DND-41 (cell line): ENCODE data around the gene CDS1.

Experiments used
- ATAC-seq: fragments of 200-7000 bp; cut with Tn5 transposase; 3 replicates; pipeline ENCODE4 v1.9.1; 2021; ENCODE audit warnings: low read depth; ENCODE audit not compliant: insufficient read depth
- DNase-seq: peaks from one replicate; pipeline ENCODE4 v3.0.0-alpha.2; 2020
- H2AFZ ChIP-seq: 2 replicates; pipeline ENCODE4 v1.6.0; 2012; ENCODE audit warnings: low read depth, low read length
- H3K27ac ChIP-seq: 2 replicates; pipeline ENCODE4 v1.5.1; 2012; ENCODE audit warnings: low read length, inconsistent platforms
- H3K27me3 ChIP-seq: fragments of 200-600 bp; sonication (generic); 2 replicates; pipeline ENCODE4 v1.6.0; 2012; ENCODE audit warnings: low read length, mild to moderate bottlenecking, inconsistent platforms; ENCODE audit not compliant: insufficient read depth, poor library complexity
- H3K36me3 ChIP-seq: 2 replicates; pipeline ENCODE4 v1.5.1; 2012; ENCODE audit warnings: low read length, inconsistent platforms; ENCODE audit not compliant: insufficient read depth
- H3K4me1 ChIP-seq: 2 replicates; pipeline ENCODE4 v1.5.1; 2012; ENCODE audit warnings: mild to moderate bottlenecking, low read length; ENCODE audit not compliant: insufficient read depth
- H3K4me2 ChIP-seq: 2 replicates; pipeline ENCODE4 v1.6.0; 2012; ENCODE audit warnings: mild to moderate bottlenecking, moderate library complexity, low read length, inconsistent platforms; ENCODE audit not compliant: insufficient read depth
- H3K4me3 ChIP-seq, 2 experiments: fragments of 200-600 bp in 1 of 2; shearing (Covaris generic) in 1 of 2; 2 replicates each; pipeline ENCODE4 v1.5.1; 2012 to 2016; ENCODE audit warnings: inconsistent platforms in 2 of 2, low read length in 2 of 2, mild to moderate bottlenecking in 2 of 2, low read depth in 1 of 2, moderate library complexity in 1 of 2
- H3K79me2 ChIP-seq: 2 replicates; pipeline ENCODE4 v1.6.0; 2012; ENCODE audit warnings: low read length, inconsistent platforms; ENCODE audit not compliant: insufficient read depth
- H3K9ac ChIP-seq: 2 replicates; pipeline ENCODE4 v1.6.0; 2012; ENCODE audit warnings: low read depth, mild to moderate bottlenecking, inconsistent platforms, low read length, moderate library complexity
- H3K9me3 ChIP-seq: 2 replicates; pipeline ENCODE4 v1.5.1; 2012; ENCODE audit warnings: low read length, moderate library complexity, mild to moderate bottlenecking, inconsistent platforms; ENCODE audit not compliant: insufficient read depth, severe bottlenecking
- H4K20me1 ChIP-seq: 2 replicates; pipeline ENCODE4 v1.6.0; 2012; ENCODE audit warnings: low read length; ENCODE audit not compliant: insufficient read depth
- CTCF ChIP-seq: IDR thresholded peaks from 2 replicates; pipeline ENCODE4 v1.5.1; 2012; ENCODE audit warnings: borderline replicate concordance, low read length, moderate library complexity, mild to moderate bottlenecking; ENCODE audit not compliant: poor library complexity, severe bottlenecking; ENCODE audit errors: extremely low read depth
- EZH2 ChIP-seq: IDR thresholded peaks from 3 replicates; pipeline ENCODE4 v1.6.1; 2012; ENCODE audit warnings: borderline replicate concordance, low read depth, mild to moderate bottlenecking, moderate library complexity, low read length, inconsistent platforms; ENCODE audit not compliant: severe bottlenecking

The CDS1 gene

GRCh38 chr4:84614891-84615290 lies 32.0 kb downstream of the CDS1 start:
- Histone ChIP-seq H3K27me3 (no peaks in the 10 kb centered on the region), H3K79me2 (no peaks in the 10 kb centered on the region), H3K36me3 (no peaks in the 10 kb centered on the region), H4K20me1 (no peaks in the 10 kb centered on the region), H3K4me1 (no peaks in the 10 kb centered on the region), H3K4me2 (no peak overlapping the region), H3K4me3 (no peak overlapping the region), H3K9ac (no peak overlapping the region), H3K27ac (no peak overlapping the region), H2AFZ (no peak overlapping the region), H3K9me3 (no peaks in the 10 kb centered on the region)
- no peak for TF ChIP-seq CTCF
- TF ChIP-seq EZH2, result no peak
- no peak for ATAC-seq
- DNase-seq, result no peak

GRCh38 chr4:84615355-84615754 lies 32.4 kb downstream of the CDS1 start:
- H3K4me3 ChIP-seq, result no peak overlapping the region
- no peaks in the 10 kb centered on the region for H3K4me1 ChIP-seq
- TF ChIP-seq EZH2 (no peak), CTCF (no peak)
- DNase-seq, result no peak
- ATAC-seq, result no peak
- no peaks in the 10 kb centered on the region for H4K20me1 ChIP-seq
- no peak overlapping the region for H3K27ac ChIP-seq
- H2AFZ ChIP-seq, result no peak overlapping the region
- H3K27me3 ChIP-seq, result no peaks in the 10 kb centered on the region
- H3K9me3 ChIP-seq, result no peaks in the 10 kb centered on the region
- no peak overlapping the region for H3K9ac ChIP-seq
- no peak overlapping the region for H3K4me2 ChIP-seq
- no peaks in the 10 kb centered on the region for H3K79me2 ChIP-seq
- H3K36me3 ChIP-seq, result no peaks in the 10 kb centered on the region

- H3K9me3 ChIP-seq, result no peaks in the 10 kb centered on the region
- H3K27ac ChIP-seq, result no peak overlapping the region
- no peaks in the 10 kb centered on the region for H3K27me3 ChIP-seq
- H4K20me1 ChIP-seq, result no peaks in the 10 kb centered on the region
- no peak for TF ChIP-seq EZH2
- no peak for TF ChIP-seq CTCF
- ATAC-seq, result no peak
- H3K4me1 ChIP-seq, result no peaks in the 10 kb centered on the region
- no peak overlapping the region for H3K4me3 ChIP-seq
- H3K4me2 ChIP-seq, result no peak overlapping the region
- H2AFZ ChIP-seq, result no peak overlapping the region
- no peaks in the 10 kb centered on the region for H3K79me2 ChIP-seq
- DNase-seq, result no peak
- H3K9ac ChIP-seq, result no peak overlapping the region
- H3K36me3 ChIP-seq, result no peaks in the 10 kb centered on the region
These were observed 40.0 kb downstream of the CDS1 start for GRCh38 chr4:84622959-84623358.

GRCh38 chr4:84623661-84624060 lies 40.7 kb downstream of the CDS1 start:
- no peak overlapping the region for H3K4me3 ChIP-seq
- TF ChIP-seq EZH2, result no peak
- TF ChIP-seq CTCF, result no peak
- no peaks in the 10 kb centered on the region for H3K27me3 ChIP-seq
- no peak for DNase-seq
- H3K9me3 ChIP-seq, result no peaks in the 10 kb centered on the region
- no peak for ATAC-seq
- H4K20me1 ChIP-seq, result no peaks in the 10 kb centered on the region
- no peak overlapping the region for H2AFZ ChIP-seq
- H3K79me2 ChIP-seq, result no peaks in the 10 kb centered on the region
- H3K4me1 ChIP-seq, result no peaks in the 10 kb centered on the region
- no peak overlapping the region for H3K27ac ChIP-seq
- no peak overlapping the region for H3K4me2 ChIP-seq
- H3K9ac ChIP-seq, result no peak overlapping the region
- no peaks in the 10 kb centered on the region for H3K36me3 ChIP-seq
